K562 (cell line): ENCODE data around the gene ACAA2. TPM values are rescaled to one million over a fixed set of nuclear protein-coding genes. Genes with fewer than 3 reads are reported as not detected.

Experiments used
- ATAC-seq: fragments of 200-7000 bp; cut with Tn5 transposase; 3 replicates; pipeline ENCODE4 v1.9.1; 2020; ENCODE audit warnings: moderate library complexity
- BruUV-seq: library from RNA; stranded (reverse); fragments of 400-500 nt; replicated peaks from 2 replicates; lab custom pipeline; 2021; lab: Mats Ljungman, UMichigan
- CTCF ChIA-PET: fragments of 300-600 bp; formaldehyde crosslinking; extraction: SDS; loops from one replicate; lab custom pipeline; 2021; ENCODE audit warnings: low intra/inter-chr PET ratio; lab: Yijun Ruan, JAX
- POLR2A ChIA-PET: fragments of 300-600, 350-650 bp; sonication (Branson Sonifier 250); formaldehyde crosslinking; extraction: SDS; loops from one replicate; lab custom pipeline; 2021; ENCODE audit warnings: antibody characterized with exemption, inconsistent platforms; lab: Yijun Ruan, JAX
- DNase-seq, 4 experiments: peaks; one replicate each; pipeline versions ENCODE4 v3.0.0 to v3.0.0-alpha.2; 2011 to 2018; ENCODE audit warnings: low spot score in 3 of 4, mixed read lengths in 3 of 4; ENCODE audit errors: extremely low read depth in 1 of 4
- FAIRE-seq: peaks from 2 replicates; lab custom pipeline; 2011; peaks lifted over from hg19 to GRCh38; lab: Jason Lieb, UNC
- H2AFZ ChIP-seq: 2 replicates; pipeline ENCODE4 v1.6.0; 2011; ENCODE audit warnings: low read depth, low read length, control low read depth, inconsistent platforms
- H3K27ac ChIP-seq: fragments of 200-600 bp; 3 replicates; pipeline ENCODE4 v1.8.0; 2011; ENCODE audit warnings: low read depth, mild to moderate bottlenecking, control low read depth, inconsistent platforms, low read length, moderate library complexity, mixed read lengths; ENCODE audit errors: extremely low read depth
- H3K27me3 ChIP-seq, 2 experiments: fragments of 300-600 bp in 1 of 2; 2 replicates in 1 of 2; 3 replicates in 1 of 2; pipeline versions ENCODE4 v1.6.0 to v1.8.0; 2011; ENCODE audit warnings: inconsistent platforms in 2 of 2, low read length in 2 of 2, mild to moderate bottlenecking in 1 of 2, mixed read lengths in 1 of 2, moderate library complexity in 1 of 2; ENCODE audit not compliant: control insufficient read depth in 2 of 2, insufficient read depth in 2 of 2
- H3K36me3 ChIP-seq: fragments of 300-600 bp; 3 replicates; pipeline ENCODE4 v1.8.0; 2011; ENCODE audit warnings: mild to moderate bottlenecking, low read length, inconsistent platforms; ENCODE audit not compliant: control insufficient read depth, insufficient read depth
- H3K4me1 ChIP-seq, 2 experiments: fragments of 200-600 bp in 1 of 2; replicated peaks in 1 of 2; 2 replicates in 1 of 2; 3 replicates in 1 of 2; pipeline versions ENCODE4 v1.5.1 to v1.8.0; 2011; ENCODE audit warnings: inconsistent platforms in 2 of 2, low read length in 2 of 2, mild to moderate bottlenecking in 1 of 2, mixed read lengths in 1 of 2, moderate library complexity in 1 of 2; ENCODE audit not compliant: control insufficient read depth in 2 of 2, insufficient read depth in 2 of 2
- H3K4me2 ChIP-seq: 2 replicates; pipeline ENCODE4 v1.6.1; 2011; ENCODE audit warnings: low read length, control low read depth, inconsistent platforms, mixed read lengths; ENCODE audit not compliant: insufficient read depth
- H3K4me3 ChIP-seq: fragments of 200-600 bp; sonication (generic), shearing (Covaris generic); 2 replicates; pipeline ENCODE4 v1.5.1; 2016; ENCODE audit warnings: control low read depth, inconsistent platforms
- H3K79me2 ChIP-seq: fragments of 200-600 bp; 3 replicates; pipeline ENCODE4 v1.8.0; 2011; ENCODE audit warnings: low read length, inconsistent platforms; ENCODE audit not compliant: control insufficient read depth, insufficient read depth
- H3K9ac ChIP-seq, 2 experiments: 2 replicates each; pipeline versions ENCODE4 v1.6.0 to v1.6.1; 2011; ENCODE audit warnings: low read depth in 2 of 2, low read length in 2 of 2, control low read depth in 1 of 2, inconsistent platforms in 1 of 2, mild to moderate bottlenecking in 1 of 2, mixed read lengths in 1 of 2; ENCODE audit not compliant: insufficient read depth in 1 of 2
- H3K9me1 ChIP-seq: one replicate; pipeline ENCODE4 v1.6.0; 2011; ENCODE audit warnings: inconsistent platforms, mild to moderate bottlenecking, low read length, moderate library complexity; ENCODE audit not compliant: control insufficient read depth, insufficient read depth
- H3K9me3 ChIP-seq: replicated peaks from 2 replicates; pipeline ENCODE4 v1.5.1; 2011; ENCODE audit warnings: low read depth, low read length, inconsistent platforms; ENCODE audit not compliant: control insufficient read depth, insufficient read depth
- H4K20me1 ChIP-seq: replicated peaks from 2 replicates; pipeline ENCODE4 v1.6.1; 2011; ENCODE audit warnings: low read length, inconsistent platforms, mixed read lengths; ENCODE audit not compliant: control insufficient read depth, insufficient read depth
- BMI1 ChIP-seq: fragments of 150-350 bp; IDR thresholded peaks from 2 replicates; pipeline ENCODE4 v1.6.1; 2014; ENCODE audit warnings: low read length
- MEF2D ChIP-seq: conservative IDR thresholded peaks from 2 replicates; pipeline ENCODE4 v1.6.1; 2016; ENCODE audit warnings: low read depth, missing genetic modification characterization, missing compliant biosample characterization
- RB1 ChIP-seq: fragments of 450-650 bp; IDR thresholded peaks from 2 replicates; pipeline ENCODE4 v1.6.1; 2017; ENCODE audit warnings: low read depth, mild to moderate bottlenecking
- YBX1 ChIP-seq: fragments of 450-650 bp; IDR thresholded peaks from 2 replicates; pipeline ENCODE4 v1.7.1; 2016; ENCODE audit warnings: mild to moderate bottlenecking
- ZFP1 ChIP-seq: fragments of 450-650 bp; formaldehyde crosslinking; IDR thresholded peaks from 2 replicates; pipeline ENCODE4 v1.4.0; 2020; ENCODE audit warnings: mild to moderate bottlenecking, mixed read lengths
- ZNF316 ChIP-seq: fragments of 450-650 bp; IDR thresholded peaks from 2 replicates; pipeline ENCODE4 v1.6.1; 2016
- ZNF561 ChIP-seq: fragments of 450-650 bp; formaldehyde crosslinking; conservative IDR thresholded peaks from 2 replicates; pipeline ENCODE4 v1.4.0; 2020; ENCODE audit warnings: mild to moderate bottlenecking, moderate library complexity
- WGBS: fragments of 100-300 bp; shearing (Covaris generic); methylation state at CpG from one replicate; pipeline ENCODE4 v1.1.6; 2016; ENCODE audit warnings: low coverage, mixed read lengths; ENCODE audit not compliant: insufficient coverage; ENCODE audit errors: missing lambda C conversion rate; 5-methylcytosine and 5-hydroxymethylcytosine counted together
- in situ Hi-C: fragments of 300-500 bp; cut with MboI; formaldehyde crosslinking; loops from 4 replicates; pipeline ENCODE4 v1.15.0; 2018; ENCODE audit warnings: inconsistent platforms, mixed read lengths
- intact Hi-C: fragments of 100-400 bp; cut with micrococcal nuclease; formaldehyde crosslinking; loops from 2 replicates; pipeline ENCODE4 v1.14.2; 2022
- polyA plus RNA-seq, 8 experiments: library from polyadenylated mRNA; depleted of rRNA in 4 of 8; stranded (reverse) in 5 of 8; unstranded in 3 of 8; fragments of >200 nt; fragmentation: Nextera tagmentation in 2 of 8; fragmentation: Illumina TruSeq in 1 of 8; extraction: Ambion mirVana in 2 of 8; extraction: Trizol in 1 of 8; gene quantifications; 2 replicates each; pipeline versions ENCODE4 v1.2.1 to v1.2.3, GENCODE V29; 2011 to 2014; ENCODE audit warnings: inconsistent platforms in 1 of 8, missing spikeins in 1 of 8
- total RNA-seq, 7 experiments: library from RNA; depleted of rRNA in 6 of 7; stranded (reverse); fragments of >200 nt in 6 of 7; fragmentation: Illumina TruSeq in 2 of 7; extraction: Trizol in 2 of 7; gene quantifications; 2 replicates each; pipeline versions ENCODE4 v1.2.1 to v1.2.3, GENCODE V29; 2011 to 2021; ENCODE audit warnings: low replicate concordance in 1 of 7
- TF ChIP-seq, protein P1 (sequence below): sonication (generic); formaldehyde crosslinking; IDR thresholded peaks from 2 replicates; pipeline ENCODE4 v1.8.0; 2022; ENCODE audit warnings: mild to moderate bottlenecking, missing genetic modification reagents, borderline replicate concordance

The ACAA2 gene
- total and polyA plus RNA-seq, 9 of the 15 experiments (the other 6 are each of a cell fraction or from before 2014, with no cell fraction given), result 13.2 to 31.5 (median 21.7) TPM

DNA sequence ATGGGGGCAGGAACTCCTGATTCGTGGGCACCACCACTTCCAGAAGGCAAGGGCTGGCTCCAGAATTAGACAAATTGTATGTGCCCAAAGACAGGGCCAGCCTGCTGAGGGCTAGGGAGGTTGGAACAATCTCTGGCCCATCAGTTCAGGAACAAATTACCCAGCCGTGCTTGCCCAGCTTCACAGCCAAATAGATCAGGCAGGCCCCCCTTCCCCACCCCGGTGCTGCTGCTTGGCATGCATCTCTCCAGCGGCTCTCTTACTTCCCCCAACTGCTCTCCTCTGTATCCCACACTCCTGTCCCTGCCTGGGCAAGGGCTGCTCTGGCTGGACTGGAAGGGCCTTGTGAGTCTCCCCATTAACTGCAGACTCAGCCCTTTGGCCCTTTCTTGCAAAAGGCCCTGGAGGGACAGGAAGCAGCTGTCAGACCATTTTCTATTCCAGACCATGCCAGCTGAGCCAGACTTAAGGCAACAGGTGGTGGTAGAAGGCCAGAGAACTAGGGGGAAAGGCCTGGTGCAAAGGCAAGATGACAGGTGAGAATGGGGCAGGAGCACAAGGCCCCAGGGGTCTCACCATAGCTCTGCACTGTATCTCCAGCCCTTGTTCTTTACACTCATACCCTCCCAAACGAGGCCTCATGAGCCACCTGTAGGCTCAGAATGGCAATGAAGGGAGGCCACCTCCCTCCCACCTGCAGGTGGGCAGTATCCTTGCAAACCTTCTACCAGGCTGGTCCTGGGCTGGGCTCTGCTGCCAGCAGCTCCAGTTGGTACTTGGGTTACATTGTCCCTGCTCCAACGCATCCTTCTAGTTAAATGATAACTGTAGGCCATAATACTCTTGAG, 30.7 kb upstream of the ACAA2 start:
- no peak for FAIRE-seq
- in situ Hi-C loops, result no loop called here
- 3% methylated on average over 5 of the region's 6 CpGs for WGBS

DNA sequence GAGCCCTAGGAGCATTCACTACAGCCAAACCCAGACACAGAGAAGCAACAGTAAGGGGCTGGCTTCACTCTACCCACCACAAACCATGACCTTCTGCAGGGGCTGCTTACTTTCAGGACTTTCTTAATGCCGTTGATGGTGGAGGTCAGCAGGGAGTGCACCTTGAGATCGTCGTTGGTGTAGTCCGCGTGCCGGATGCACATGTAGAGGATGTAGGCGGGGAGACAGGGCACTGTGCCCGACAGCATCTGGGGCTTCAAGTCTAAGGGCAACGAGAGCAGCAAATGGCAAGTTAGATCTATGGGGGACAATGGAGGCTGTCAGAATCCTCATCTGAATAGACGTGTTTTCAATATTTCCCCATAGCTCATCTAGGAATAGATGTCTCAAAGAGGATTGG, 29.8 kb upstream of the ACAA2 start:
- ChIA-PET POLR2A (no interaction called here), CTCF (no interaction called here)
- in situ Hi-C loops, result no loop called here
- no peaks in the 10 kb centered on the region for H3K4me1 ChIP-seq
- H3K36me3 ChIP-seq, result no peaks in the 10 kb centered on the region
- H3K27me3 ChIP-seq, result peaks cover 0 to 16% of the 10 kb centered on the region in 2 experiments; a peak in 3 of 5 replicates
- no TSS peak for BruUV-seq
- H3K4me3 ChIP-seq, result no peak overlapping the region
- no peaks in the 10 kb centered on the region for H4K20me1 ChIP-seq
- no peak for ATAC-seq
- no peak overlapping the region for H3K4me2 ChIP-seq
- intact Hi-C loops, result no loop called here
- FAIRE-seq, result no peak
- WGBS, result 19% methylated on average over 6 of the region's 10 CpGs
- DNase-seq, result no peak
- H3K79me2 ChIP-seq, result no peaks in the 10 kb centered on the region
- no peak overlapping the region for H3K9ac ChIP-seq
- no peak overlapping the region for H2AFZ ChIP-seq
- no peak overlapping the region for H3K27ac ChIP-seq
- H3K9me1 ChIP-seq, result no peaks in the 10 kb centered on the region
- no peaks in the 10 kb centered on the region for H3K9me3 ChIP-seq
- no peak for TF ChIP-seq RB1
- TF ChIP-seq, protein P1, sequence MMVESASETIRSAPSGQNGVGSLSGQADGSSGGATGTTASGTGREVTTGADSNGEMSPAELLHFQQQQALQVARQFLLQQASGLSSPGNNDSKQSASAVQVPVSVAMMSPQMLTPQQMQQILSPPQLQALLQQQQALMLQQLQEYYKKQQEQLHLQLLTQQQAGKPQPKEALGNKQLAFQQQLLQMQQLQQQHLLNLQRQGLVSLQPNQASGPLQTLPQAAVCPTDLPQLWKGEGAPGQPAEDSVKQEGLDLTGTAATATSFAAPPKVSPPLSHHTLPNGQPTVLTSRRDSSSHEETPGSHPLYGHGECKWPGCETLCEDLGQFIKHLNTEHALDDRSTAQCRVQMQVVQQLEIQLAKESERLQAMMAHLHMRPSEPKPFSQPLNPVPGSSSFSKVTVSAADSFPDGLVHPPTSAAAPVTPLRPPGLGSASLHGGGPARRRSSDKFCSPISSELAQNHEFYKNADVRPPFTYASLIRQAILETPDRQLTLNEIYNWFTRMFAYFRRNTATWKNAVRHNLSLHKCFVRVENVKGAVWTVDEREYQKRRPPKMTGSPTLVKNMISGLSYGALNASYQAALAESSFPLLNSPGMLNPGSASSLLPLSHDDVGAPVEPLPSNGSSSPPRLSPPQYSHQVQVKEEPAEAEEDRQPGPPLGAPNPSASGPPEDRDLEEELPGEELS (CRISPR knock-in tag), result no peak
- no peak for TF ChIP-seq ZFP1 (CRISPR knock-in tag)
- no peak for TF ChIP-seq MEF2D (tag)
- TF ChIP-seq YBX1, result no peak
- no peak for TF ChIP-seq ZNF561 (CRISPR knock-in tag)

More for the DNA sequence above, 30.7 kb upstream of the ACAA2 start:
- H3K9me1 ChIP-seq, result no peaks in the 10 kb centered on the region
- H3K36me3 ChIP-seq, result no peaks in the 10 kb centered on the region
- H3K4me2 ChIP-seq, result no peak overlapping the region
- no peaks in the 10 kb centered on the region for H4K20me1 ChIP-seq
- H3K9me3 ChIP-seq, result no peaks in the 10 kb centered on the region
- no TSS peak for BruUV-seq
- H2AFZ ChIP-seq, result no peak overlapping the region
- CTCF ChIA-PET, result no interaction called here
- H3K27ac ChIP-seq, result no peak overlapping the region
- H3K79me2 ChIP-seq, result no peaks in the 10 kb centered on the region
- H3K27me3 ChIP-seq, result peaks cover 0 to 17% of the 10 kb centered on the region in 2 experiments; a peak in 3 of 5 replicates
- ATAC-seq (no peak), DNase-seq (no peak)
- no peak overlapping the region for H3K4me3 ChIP-seq
- TF ChIP-seq BMI1 (no peak), ZNF316 (0 out of 2 replicates have a peak, but pooled peaks have one; percentile 3)
- TF ChIP-seq, all 486 proteins: peak for 1
- intact Hi-C loops, result no loop called here
- Histone ChIP-seq H3K4me1 (no peaks in the 10 kb centered on the region), H3K9ac (no peak overlapping the region)
- POLR2A ChIA-PET, result interaction anchor here (0.6 to 1.2 kb wide), 2 partner anchors 67 to 110 kb away, joined by 3 to 6 read pairs; no protein-coding TSS in a partner anchor
